ENCODE results near the gene TCERG1L.

- no peak for TF ChIP-seq ZNF77 (CRISPR knock-in tag; IDR thresholded peaks at IDR 0.05)
- TF ChIP-seq, protein P1, sequence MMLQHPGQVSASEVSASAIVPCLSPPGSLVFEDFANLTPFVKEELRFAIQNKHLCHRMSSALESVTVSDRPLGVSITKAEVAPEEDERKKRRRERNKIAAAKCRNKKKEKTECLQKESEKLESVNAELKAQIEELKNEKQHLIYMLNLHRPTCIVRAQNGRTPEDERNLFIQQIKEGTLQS (IDR thresholded peaks at IDR 0.05): no peak
- TF ChIP-seq, protein P1 (CRISPR knock-in tag; conservative IDR thresholded peaks at IDR 0.05): no peak
- TF ChIP-seq SRF (CRISPR knock-in tag; IDR thresholded peaks at IDR 0.05): no peak
- TF ChIP-seq PATZ1 (CRISPR knock-in tag; IDR thresholded peaks at IDR 0.05; ENCODE audit: borderline replicate concordance): no peak
Observed at GRCh38 chr10:131074682-131075081, 236.8 kb downstream of the TCERG1L start.
